OCI-LY7 (cell line): ENCODE results near the gene AP2A1. TPM values are rescaled to one million over a fixed set of nuclear protein-coding genes. Genes with fewer than 3 reads are reported as not detected.

Experiments
- BruUV-seq: library from RNA; stranded (reverse); fragments of 400-500 nt; replicated peaks from 2 replicates; lab custom pipeline; 2021; lab: Mats Ljungman, UMichigan
- CTCF ChIA-PET: fragments of 300-600 bp; sonication (Branson Sonifier 250); formaldehyde crosslinking; loops from one replicate; lab custom pipeline; 2022; ENCODE audit warnings: antibody characterized with exemption; ENCODE audit not compliant: unreplicated experiment; lab: Charles Lee
- POLR2A ChIA-PET: fragments of 300-600 bp; sonication (Branson Sonifier 250); formaldehyde crosslinking; loops from one replicate; lab custom pipeline; 2022; ENCODE audit warnings: antibody characterized with exemption; lab: Charles Lee
- DNase-seq: peaks from one replicate; pipeline ENCODE4 v3.0.0-alpha.2; 2015; ENCODE audit warnings: low spot score
- H2AFZ ChIP-seq: fragments of 200-600 bp; sonication (generic), shearing (Covaris generic); 2 replicates; pipeline ENCODE4 v1.6.1; 2014; ENCODE audit warnings: mild to moderate bottlenecking, antibody characterized with exemption, low read length, moderate library complexity
- H3K27ac ChIP-seq: fragments of 200-600 bp; sonication (generic); 2 replicates; pipeline ENCODE4 v1.5.1; 2014; ENCODE audit warnings: mixed run types, low read depth, mild to moderate bottlenecking, moderate library complexity, low read length, inconsistent platforms; ENCODE audit not compliant: poor library complexity, severe bottlenecking
- H3K36me3 ChIP-seq: fragments of 200-600 bp; sonication (generic); 2 replicates; pipeline ENCODE4 v1.6.1; 2014; ENCODE audit warnings: mild to moderate bottlenecking, antibody characterized with exemption, low read length, moderate library complexity, mixed read lengths; ENCODE audit not compliant: insufficient read depth
- H3K4me1 ChIP-seq: fragments of 200-600 bp; sonication (generic); 2 replicates; pipeline ENCODE4 v1.5.1; 2014; ENCODE audit warnings: mild to moderate bottlenecking, low read length; ENCODE audit not compliant: insufficient read depth, poor library complexity, severe bottlenecking
- H3K4me2 ChIP-seq: fragments of 200-600 bp; sonication (generic); 2 replicates; pipeline ENCODE4 v1.6.1; 2014; ENCODE audit warnings: mild to moderate bottlenecking, low read length
- H3K4me3 ChIP-seq: fragments of 200-600 bp; sonication (generic); 2 replicates; pipeline ENCODE4 v1.5.1; 2014; ENCODE audit warnings: mild to moderate bottlenecking, low read depth, low read length; ENCODE audit not compliant: poor library complexity, severe bottlenecking
- H3K79me2 ChIP-seq: fragments of 200-600 bp; sonication (generic); 2 replicates; pipeline ENCODE4 v1.6.1; 2016; ENCODE audit warnings: low read depth, mild to moderate bottlenecking, low read length, moderate library complexity, mixed read lengths; ENCODE audit not compliant: insufficient read depth
- H3K9me2 ChIP-seq: fragments of 200-600 bp; sonication (generic); 2 replicates; pipeline ENCODE4 v1.6.1; 2016; ENCODE audit warnings: mild to moderate bottlenecking, low read length, mixed read lengths; ENCODE audit not compliant: insufficient read depth
- H3K9me3 ChIP-seq: fragments of 200-600 bp; sonication (generic); 2 replicates; pipeline ENCODE4 v1.6.1; 2014; ENCODE audit warnings: mild to moderate bottlenecking, mixed run types, low read length, mixed read lengths
- H4K20me1 ChIP-seq: fragments of 200-600 bp; sonication (generic); 2 replicates; pipeline ENCODE4 v1.6.1; 2014; ENCODE audit warnings: mild to moderate bottlenecking, antibody characterized with exemption, low read length, moderate library complexity, mixed read lengths; ENCODE audit not compliant: insufficient read depth
- CTCF ChIP-seq: fragments of 200-600 bp; sonication (generic); conservative IDR thresholded peaks from 2 replicates; pipeline ENCODE4 v1.5.1; 2014; ENCODE audit warnings: mild to moderate bottlenecking, antibody characterized with exemption, low read length, moderate library complexity, mixed read lengths
- EZH2phosphoT487 ChIP-seq: fragments of 200-600 bp; sonication (generic); IDR thresholded peaks from 2 replicates; pipeline ENCODE4 v1.6.1; 2018; ENCODE audit warnings: low read depth, borderline replicate concordance, mild to moderate bottlenecking, mixed run types, antibody characterized with exemption, low read length, moderate library complexity, mixed read lengths
- intact Hi-C: fragments of 100-400 bp; cut with micrococcal nuclease; formaldehyde crosslinking; loops from one replicate; pipeline ENCODE4 v1.10.0; 2022; ENCODE audit not compliant: unreplicated experiment
- total RNA-seq, 2 experiments: library from RNA; depleted of rRNA in 1 of 2; stranded (reverse); fragments of >200 nt in 1 of 2; shearing (Covaris generic) in 1 of 2; gene quantifications; 2 replicates each; pipeline ENCODE4 v1.2.3, GENCODE V29; 2014 to 2022

AP2A1 gene
- total RNA-seq, 2 experiments from 2014 or later: 46.9 to 47.4 TPM

- H3K36me3 ChIP-seq: peaks cover 43% of the 10 kb centered on the region
- H3K79me2 ChIP-seq: peaks cover 24% of the 10 kb centered on the region
- BruUV-seq: TSS peak; percentile 79
- ChIA-PET POLR2A (no interaction called here), CTCF (no interaction called here)
- H3K27ac ChIP-seq: no peak overlapping the region
- TF ChIP-seq EZH2phosphoT487 (no peak), CTCF (no peak)
- DNase-seq: peak; percentile 31
- no peak overlapping the region for H2AFZ ChIP-seq
- peak overlapping the region; percentile 88 for H3K4me3 ChIP-seq
- intact Hi-C loops: no loop called here
- no peaks in the 10 kb centered on the region for H3K9me3 ChIP-seq
- H3K9me2 ChIP-seq: no peaks in the 10 kb centered on the region
- H3K4me1 ChIP-seq: peaks cover 28% of the 10 kb centered on the region
- H4K20me1 ChIP-seq: peaks cover 20% of the 10 kb centered on the region
- peak overlapping the region; percentile 94 for H3K4me2 ChIP-seq
Observed at GRCh38 chr19:49852631-49853126, 85.9 kb downstream of the AP2A1 start.

- H4K20me1 ChIP-seq: peaks cover 20% of the 10 kb centered on the region
- intact Hi-C loops: no loop called here
- H3K4me2 ChIP-seq: peak overlapping the region; percentile 94
- no TSS peak for BruUV-seq
- H3K9me3 ChIP-seq: no peaks in the 10 kb centered on the region
- ChIA-PET POLR2A (no interaction called here), CTCF (no interaction called here)
- H3K4me3 ChIP-seq: no peak overlapping the region
- H2AFZ ChIP-seq: no peak overlapping the region
- no peak for DNase-seq
- no peak for TF ChIP-seq CTCF
- no peak for TF ChIP-seq EZH2phosphoT487
- no peak overlapping the region for H3K27ac ChIP-seq
- no peaks in the 10 kb centered on the region for H3K9me2 ChIP-seq
- peaks cover 28% of the 10 kb centered on the region for H3K4me1 ChIP-seq
- peaks cover 56% of the 10 kb centered on the region for H3K36me3 ChIP-seq
- peaks cover 24% of the 10 kb centered on the region for H3K79me2 ChIP-seq
Observed at GRCh38 chr19:49853852-49854377, 87.1 kb downstream of the AP2A1 start.

GRCh38 chr19:49854378-49855263 is 87.8 kb downstream of the AP2A1 start:
- ChIA-PET CTCF (no interaction called here), POLR2A (no interaction called here)
- H3K4me3 ChIP-seq: no peak overlapping the region
- peaks cover 24% of the 10 kb centered on the region for H3K79me2 ChIP-seq
- peaks cover 62% of the 10 kb centered on the region for H3K36me3 ChIP-seq
- TF ChIP-seq EZH2phosphoT487 (no peak), CTCF (no peak)
- H3K4me1 ChIP-seq: peaks cover 28% of the 10 kb centered on the region
- no peaks in the 10 kb centered on the region for H3K9me2 ChIP-seq
- no peak overlapping the region for H3K27ac ChIP-seq
- H3K4me2 ChIP-seq: no peak overlapping the region
- no peaks in the 10 kb centered on the region for H3K9me3 ChIP-seq
- H2AFZ ChIP-seq: no peak overlapping the region
- no peak for DNase-seq
- no TSS peak for BruUV-seq
- H4K20me1 ChIP-seq: peaks cover 20% of the 10 kb centered on the region
- intact Hi-C loops: no loop called here
